H1 (cell line): ENCODE data around the gene ROGDI. TPM values are rescaled to one million over a fixed set of nuclear protein-coding genes. Genes with fewer than 3 reads are reported as not detected.
A peak's percentile ranks its signal among the peaks of the same experiment; 100 is the strongest.

ENCODE experiments used
- CTCF ChIA-PET: fragments of 300-600 bp; sonication (Branson Sonifier 250); formaldehyde crosslinking; loops from one replicate; lab custom pipeline; 2021; ENCODE audit not compliant: partially characterized antibody; lab: Charles Lee
- POLR2A ChIA-PET: fragments of 300-600 bp; sonication (Branson Sonifier 250); formaldehyde crosslinking; loops from one replicate; lab custom pipeline; 2021; ENCODE audit warnings: inconsistent platforms; ENCODE audit not compliant: partially characterized antibody; lab: Charles Lee
- DNase-seq, 2 experiments: peaks; one replicate each; pipeline versions ENCODE4 v3.0.0 to v3.0.0-alpha.2; 2010 to 2022; ENCODE audit warnings: low spot score in 2 of 2, low read depth in 1 of 2, mixed read lengths in 1 of 2
- FAIRE-seq: peaks from 2 replicates; lab custom pipeline; 2011; peaks lifted over from hg19 to GRCh38; lab: Jason Lieb, UNC
- H2AFZ ChIP-seq: 2 replicates; pipeline ENCODE4 v1.8.1; 2012; ENCODE audit warnings: low read length, inconsistent platforms
- H2AK5ac ChIP-seq: 2 replicates; pipeline ENCODE4 v1.6.1; 2013; ENCODE audit warnings: low read depth, low read length
- H2BK120ac ChIP-seq: replicated peaks from 2 replicates; pipeline ENCODE3; 2013; ENCODE audit warnings: low read depth, low read length, inconsistent platforms
- H2BK12ac ChIP-seq: 2 replicates; pipeline ENCODE4 v1.6.1; 2013; ENCODE audit warnings: low read depth, low read length
- H2BK15ac ChIP-seq: 2 replicates; pipeline ENCODE4 v1.6.1; 2013; ENCODE audit warnings: low read length
- H2BK20ac ChIP-seq: 2 replicates; pipeline ENCODE4 v1.6.1; 2013; ENCODE audit warnings: low read length
- H2BK5ac ChIP-seq: 2 replicates; pipeline ENCODE4 v1.6.1; 2013; ENCODE audit warnings: low read depth, low read length
- H3K14ac ChIP-seq: 2 replicates; pipeline ENCODE4 v1.6.1; 2013; ENCODE audit warnings: inconsistent platforms; ENCODE audit not compliant: insufficient read length
- H3K18ac ChIP-seq: 2 replicates; pipeline ENCODE4 v1.6.1; 2013; ENCODE audit warnings: low read length; ENCODE audit errors: extremely low read depth
- H3K23ac ChIP-seq: 2 replicates; pipeline ENCODE4 v1.6.1; 2013; ENCODE audit warnings: inconsistent platforms; ENCODE audit not compliant: insufficient read length
- H3K23me2 ChIP-seq: 2 replicates; pipeline ENCODE4 v1.6.1; 2013; ENCODE audit warnings: low read depth, low read length
- H3K27ac ChIP-seq: 2 replicates; pipeline ENCODE4 v1.6.1; 2011; ENCODE audit warnings: low read depth, low read length, inconsistent platforms
- H3K27me3 ChIP-seq, 4 experiments: replicated peaks in 1 of 4; 1 replicate in 1 of 4; 2 replicates in 3 of 4; pipeline versions ENCODE4 v1.6.1 to v1.8.1; 2011 to 2013; ENCODE audit warnings: low read length in 3 of 4, mild to moderate bottlenecking in 3 of 4, inconsistent platforms in 2 of 4, mixed read lengths in 2 of 4, moderate library complexity in 1 of 4; ENCODE audit not compliant: control insufficient read depth in 3 of 4, insufficient read depth in 3 of 4; ENCODE audit errors: extremely low read depth in 1 of 4
- H3K36me3 ChIP-seq, 4 experiments: 2 replicates each; pipeline versions ENCODE4 v1.6.1 to v1.8.1; 2011 to 2013; ENCODE audit warnings: mild to moderate bottlenecking in 4 of 4, low read length in 3 of 4, moderate library complexity in 2 of 4, control low read depth in 1 of 4, inconsistent platforms in 1 of 4; ENCODE audit not compliant: insufficient read depth in 4 of 4, control insufficient read depth in 2 of 4
- H3K4ac ChIP-seq: replicated peaks from 2 replicates; pipeline ENCODE3; 2013; ENCODE audit warnings: low read length, low read depth, mixed read lengths, inconsistent platforms; ENCODE audit not compliant: insufficient read length
- H3K4me1 ChIP-seq, 4 experiments: replicated peaks in 1 of 4; 1 replicate in 1 of 4; 2 replicates in 3 of 4; pipeline versions ENCODE4 v1.6.1 to v1.8.1; 2011 to 2013; ENCODE audit warnings: low read length in 3 of 4, inconsistent platforms in 2 of 4, mixed read lengths in 1 of 4; ENCODE audit not compliant: insufficient read depth in 4 of 4, control insufficient read depth in 3 of 4
- H3K4me2 ChIP-seq, 2 experiments: 2 replicates each; pipeline versions ENCODE4 v1.6.1 to v1.8.1; 2011 to 2013; ENCODE audit warnings: low read depth in 2 of 2, low read length in 2 of 2, control low read depth in 1 of 2, inconsistent platforms in 1 of 2, mild to moderate bottlenecking in 1 of 2; ENCODE audit not compliant: insufficient read depth in 1 of 2
- H3K4me3 ChIP-seq, 4 experiments: fragments of 200-600, 300-600 bp in 1 of 4; sonication (generic), shearing (Covaris generic), sonication (Bioruptor Twin) in 1 of 4; 2 replicates each; pipeline versions ENCODE4 v1.5.1 to v1.8.1; 2011 to 2016; ENCODE audit warnings: low read length in 4 of 4, low read depth in 3 of 4, control low read depth in 2 of 4, inconsistent platforms in 2 of 4, mild to moderate bottlenecking in 2 of 4, mixed read lengths in 1 of 4, moderate library complexity in 1 of 4; ENCODE audit not compliant: insufficient read depth in 2 of 4; ENCODE audit errors: extremely low read depth in 1 of 4
- H3K56ac ChIP-seq: replicated peaks from 2 replicates; pipeline ENCODE3; 2013; ENCODE audit warnings: low read depth, mild to moderate bottlenecking, mixed read lengths, low read length, inconsistent platforms; ENCODE audit not compliant: insufficient read length
- H3K79me1 ChIP-seq: 2 replicates; pipeline ENCODE4 v1.6.1; 2013; ENCODE audit warnings: low read depth, low read length, control low read depth
- H3K79me2 ChIP-seq, 2 experiments: 2 replicates each; pipeline versions ENCODE4 v1.6.1 to v1.8.1; 2012 to 2013; ENCODE audit warnings: low read length in 2 of 2, mild to moderate bottlenecking in 2 of 2, inconsistent platforms in 1 of 2; ENCODE audit not compliant: insufficient read depth in 2 of 2, control insufficient read depth in 1 of 2
- H3K9ac ChIP-seq, 4 experiments: replicated peaks in 1 of 4; 1 replicate in 1 of 4; 2 replicates in 3 of 4; pipeline versions ENCODE4 v1.6.1 to v1.8.1; 2011 to 2013; ENCODE audit warnings: low read depth in 3 of 4, low read length in 3 of 4, control low read depth in 2 of 4, mild to moderate bottlenecking in 2 of 4, moderate library complexity in 2 of 4, inconsistent platforms in 1 of 4; ENCODE audit errors: extremely low read depth in 1 of 4
- H3K9me3 ChIP-seq, 2 experiments: 2 replicates each; pipeline versions ENCODE4 v1.6.1 to v1.8.1; 2012 to 2013; ENCODE audit warnings: mild to moderate bottlenecking in 2 of 2, moderate library complexity in 2 of 2, control low read depth in 1 of 2, inconsistent platforms in 1 of 2, low read depth in 1 of 2, low read length in 1 of 2, mixed read lengths in 1 of 2; ENCODE audit not compliant: insufficient read depth in 2 of 2
- H4K20me1 ChIP-seq, 2 experiments: replicated peaks in 1 of 2; 2 replicates each; pipeline versions ENCODE3 to v1.8.1; 2011 to 2013; ENCODE audit warnings: inconsistent platforms in 2 of 2, low read length in 2 of 2, mild to moderate bottlenecking in 1 of 2; ENCODE audit not compliant: insufficient read depth in 2 of 2, control insufficient read depth in 1 of 2
- H4K5ac ChIP-seq: 2 replicates; pipeline ENCODE4 v1.6.1; 2013; ENCODE audit warnings: low read length, low read depth, mixed read lengths, inconsistent platforms; ENCODE audit not compliant: insufficient read length
- H4K8ac ChIP-seq: 2 replicates; pipeline ENCODE4 v1.8.0; 2013; ENCODE audit warnings: mild to moderate bottlenecking, moderate library complexity, low read length, inconsistent platforms; ENCODE audit not compliant: insufficient read depth; ENCODE audit errors: extremely low read depth
- H4K91ac ChIP-seq: replicated peaks from 2 replicates; pipeline ENCODE3; 2013; ENCODE audit warnings: low read length, mixed read lengths, inconsistent platforms; ENCODE audit not compliant: insufficient read length
- CEBPB ChIP-seq: IDR thresholded peaks from 2 replicates; pipeline ENCODE4 v1.6.1; 2012; ENCODE audit warnings: low read depth, low read length
- HDAC2 ChIP-seq, 2 experiments: fragments of 300-600 bp in 1 of 2; sonication (generic) in 1 of 2; IDR thresholded peaks; 2 replicates each; pipeline ENCODE4 v1.6.1; 2011 to 2012; ENCODE audit warnings: low read depth in 2 of 2, low read length in 2 of 2, mild to moderate bottlenecking in 2 of 2, moderate library complexity in 2 of 2, borderline replicate concordance in 1 of 2, inconsistent platforms in 1 of 2
- JUN ChIP-seq: IDR thresholded peaks from 2 replicates; pipeline ENCODE4 v1.6.1; 2011; ENCODE audit warnings: low read depth, mild to moderate bottlenecking, improper control_type of control experiment, low read length
- POLR2AphosphoS5 ChIP-seq: IDR thresholded peaks from 2 replicates; pipeline ENCODE4 v1.6.1; 2011; ENCODE audit warnings: low read depth, low read length
- RFX5 ChIP-seq: IDR thresholded peaks from 2 replicates; pipeline ENCODE4 v1.6.1; 2011; ENCODE audit warnings: low read depth, low read length, improper control_type of control experiment, borderline replicate concordance
- SIRT6 ChIP-seq: IDR thresholded peaks from one replicate; pipeline ENCODE4 v1.7.1; 2012; ENCODE audit warnings: low read length, inconsistent platforms
- TEAD4 ChIP-seq: IDR thresholded peaks from 2 replicates; pipeline ENCODE4 v1.6.1; 2012; ENCODE audit warnings: low read depth, low read length, inconsistent platforms, mixed read lengths
- YY1 ChIP-seq: IDR thresholded peaks from 2 replicates; pipeline ENCODE4 v1.6.1; 2011; ENCODE audit warnings: low read depth, mild to moderate bottlenecking, low read length
- WGBS, 2 experiments: shearing (Covaris generic) in 1 of 2; methylation state at CpG; one replicate each; pipeline versions ENCODE4 v1.1.6 to v1.1.7; 2013 to 2015; ENCODE audit warnings: low lambda C conversion rate in 2 of 2, mixed read lengths in 2 of 2, inconsistent platforms in 1 of 2, low coverage in 1 of 2, missing lambda C conversion rate in 1 of 2; ENCODE audit not compliant: insufficient replicate concordance in 2 of 2, insufficient coverage in 1 of 2, insufficient read length in 1 of 2; ENCODE audit errors: extremely low coverage in 1 of 2, missing lambda C conversion rate in 1 of 2; 5-methylcytosine and 5-hydroxymethylcytosine counted together
- polyA plus RNA-seq, 7 experiments: library from polyadenylated mRNA; depleted of rRNA in 3 of 7; stranded (reverse) in 5 of 7; unstranded in 2 of 7; fragments of >200 nt in 5 of 7; fragments of 200-250 nt in 2 of 7; gene quantifications; 1 replicate in 5 of 7; 2 replicates in 1 of 7; 4 replicates in 1 of 7; pipeline versions ENCODE4 v1.2.1 to v1.2.3, GENCODE V29; 2011 to 2013; ENCODE audit warnings: missing spikeins in 2 of 7, mixed read lengths in 2 of 7
- total RNA-seq: library from RNA; stranded (reverse); fragmentation: NEBNext Ultra II Directional; extraction: Animal tissue kit (Norgen Biotek cat#: 25700); gene quantifications from 2 replicates; pipeline ENCODE4 v1.2.1, GENCODE V29; 2021
- TF ChIP-seq, protein P1 (sequence below), 3 experiments: IDR thresholded peaks; 1 replicate in 2 of 3; 2 replicates in 1 of 3; pipeline versions ENCODE4 v1.5.1 to v1.6.1; 2011; ENCODE audit warnings: low read length in 3 of 3, mild to moderate bottlenecking in 3 of 3, inconsistent platforms in 2 of 3, low read depth in 1 of 3, moderate library complexity in 1 of 3; ENCODE audit not compliant: insufficient read depth in 1 of 3; ENCODE audit errors: control extremely low read depth in 1 of 3

The ROGDI gene
- total and polyA plus RNA-seq, 2 of the 8 experiments (the other 6 are each of a cell fraction or from before 2014, with no cell fraction given) = 27.4 to 68.4 TPM

DNA sequence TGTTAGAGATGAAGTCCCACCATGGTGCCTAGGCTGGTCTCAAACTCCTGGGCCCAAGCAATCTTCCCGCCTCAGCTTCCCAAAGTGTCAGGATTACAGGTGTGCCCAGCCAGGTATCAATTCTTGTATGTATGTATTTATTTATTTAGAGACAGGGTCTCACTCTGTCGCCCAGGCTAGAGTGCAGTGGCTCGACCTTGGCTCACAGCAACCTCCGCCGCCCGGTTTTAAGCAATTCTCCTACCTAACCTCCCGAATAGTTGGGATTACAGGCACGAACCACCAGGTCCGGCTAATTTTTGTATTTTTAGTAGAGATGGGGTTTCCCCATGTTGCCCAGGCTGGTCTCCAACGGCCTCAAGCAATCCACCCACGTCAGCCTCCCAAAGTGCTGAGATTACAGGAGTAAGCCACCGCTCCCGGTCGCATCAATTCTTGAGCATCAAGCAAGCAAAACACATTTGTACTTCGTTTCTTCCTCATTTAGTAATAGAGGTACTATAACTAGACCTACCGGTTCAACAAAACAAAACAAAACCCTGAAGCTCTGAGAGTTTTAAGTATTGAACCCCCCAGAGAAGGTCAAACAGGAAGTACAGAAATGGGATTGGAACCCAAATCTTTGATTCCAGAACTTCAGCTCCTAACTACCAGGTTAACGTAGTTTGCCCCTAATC is 34.4 kb downstream of the ROGDI start:
- POLR2A ChIA-PET = interaction anchor here (0.7 to 2.0 kb wide), 14 partner anchors 15 to 175 kb away, joined by 3 to 8 read pairs (median 4); partner anchors contain the start of genes ANKS3, DNAAF8, MGRN1 and NUDT16L1
- no peak for TF ChIP-seq CEBPB
- TF ChIP-seq, protein P1, sequence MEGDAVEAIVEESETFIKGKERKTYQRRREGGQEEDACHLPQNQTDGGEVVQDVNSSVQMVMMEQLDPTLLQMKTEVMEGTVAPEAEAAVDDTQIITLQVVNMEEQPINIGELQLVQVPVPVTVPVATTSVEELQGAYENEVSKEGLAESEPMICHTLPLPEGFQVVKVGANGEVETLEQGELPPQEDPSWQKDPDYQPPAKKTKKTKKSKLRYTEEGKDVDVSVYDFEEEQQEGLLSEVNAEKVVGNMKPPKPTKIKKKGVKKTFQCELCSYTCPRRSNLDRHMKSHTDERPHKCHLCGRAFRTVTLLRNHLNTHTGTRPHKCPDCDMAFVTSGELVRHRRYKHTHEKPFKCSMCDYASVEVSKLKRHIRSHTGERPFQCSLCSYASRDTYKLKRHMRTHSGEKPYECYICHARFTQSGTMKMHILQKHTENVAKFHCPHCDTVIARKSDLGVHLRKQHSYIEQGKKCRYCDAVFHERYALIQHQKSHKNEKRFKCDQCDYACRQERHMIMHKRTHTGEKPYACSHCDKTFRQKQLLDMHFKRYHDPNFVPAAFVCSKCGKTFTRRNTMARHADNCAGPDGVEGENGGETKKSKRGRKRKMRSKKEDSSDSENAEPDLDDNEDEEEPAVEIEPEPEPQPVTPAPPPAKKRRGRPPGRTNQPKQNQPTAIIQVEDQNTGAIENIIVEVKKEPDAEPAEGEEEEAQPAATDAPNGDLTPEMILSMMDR (IDR thresholded peaks at IDR 0.05; ENCODE audit: control extremely low read depth in 1 of 3, insufficient read depth in 1 of 3, low read depth in 1 of 3, low read length in 3 of 3) = no peak
- no peak for TF ChIP-seq YY1
- TF ChIP-seq JUN = no peak
- no peak for TF ChIP-seq HDAC2 (IDR thresholded peaks at IDR 0.05; ENCODE audit: borderline replicate concordance in 1 of 2, low read depth in 2 of 2, low read length in 2 of 2)
- TF ChIP-seq POLR2AphosphoS5 = no peak
- TF ChIP-seq TEAD4 = no peak
- TF ChIP-seq SIRT6 = no peak
- no peak for TF ChIP-seq RFX5

More for the DNA sequence above, 34.4 kb downstream of the ROGDI start:
- Histone ChIP-seq H4K91ac (peak overlapping the region; percentile 88), H3K27ac (peak overlapping the region; percentile 63; the same call in 1 of the 2 replicates), H3K36me3 (peaks cover 0 to 5% (median 4%) of the 10 kb centered on the region in 4 experiments; a peak in 6 of 8 replicates), H2BK15ac (peak overlapping the region; percentile 75), H3K56ac (peak overlapping the region; percentile 74), H3K9ac (peak overlapping the region in 3 of 4 experiments; percentile 46 to 88 (median 48); a peak in 5 of 7 replicates), H4K8ac (no peak overlapping the region), H2AK5ac (no peak overlapping the region), H3K4me3 (peak overlapping the region; percentile 37 to 99 (median 74)), H3K9me3 (no peaks in the 10 kb centered on the region), H3K79me2 (peaks cover 0 to 15% of the 10 kb centered on the region in 2 experiments; a peak in 2 of 4 replicates), H3K27me3 (no peaks in the 10 kb centered on the region), H3K14ac (no peak overlapping the region), H3K79me1 (peaks cover 5% of the 10 kb centered on the region; the same call in 1 of the 2 replicates), H4K20me1 (peaks cover 0 to 7% of the 10 kb centered on the region in 2 experiments), H2BK5ac (peak overlapping the region; percentile 80), H3K4me2 (peak overlapping the region; percentile 68 to 85), H3K23me2 (peaks cover 13% of the 10 kb centered on the region), H4K5ac (peak overlapping the region; percentile 82), H3K18ac (peak overlapping the region; percentile 71; the same call in 1 of the 2 replicates), H2AFZ (0 out of 2 replicates have a peak overlapping the region, but pooled peaks have one; percentile 51), H3K23ac (no peak overlapping the region), H2BK120ac (no peak overlapping the region), H2BK20ac (no peak overlapping the region), H3K4me1 (peaks cover 0 to 3% (median 1%) of the 10 kb centered on the region in 4 experiments; a peak in 2 of 7 replicates), H3K4ac (no peak overlapping the region), H2BK12ac (no peak overlapping the region)
- CTCF ChIA-PET = no interaction called here
- FAIRE-seq (no peak), DNase-seq (no peak)
- WGBS, 2 experiments = 70% methylated on average over 17 of the region's 17 CpGs; no CpG with 5 or more reads in 1 of the 2 experiments
